Body of pancreas (tissue), 4 donors: Measurements from ENCODE around the gene NFS1.

Source experiments
- CTCF ChIP-seq, 7 experiments: fragments of 450-650 bp in 4 of 7; fragments of 200-600 bp in 3 of 7; sonication (generic) in 3 of 7; IDR thresholded peaks; one replicate each; pipeline ENCODE4 v1.5.1; 2016 to 2019; ENCODE audit warnings: antibody characterized with exemption in 7 of 7
- POLR2A ChIP-seq, 3 donors: fragments of 450-650 bp; IDR thresholded peaks; one replicate each; pipeline ENCODE4 v1.6.1; 2016; ENCODE audit warnings: antibody characterized with exemption in 3 of 3, mild to moderate bottlenecking in 2 of 3

GRCh38 chr20:35638751-35639150, 60.4 kb downstream of the NFS1 start:
- TF ChIP-seq CTCF (IDR thresholded peaks at IDR 0.05) (no peak), POLR2A (IDR thresholded peaks at IDR 0.05) (no peak)
